HepG2 (cell line): ENCODE measurements around the gene ZFP37. TPM values are rescaled to one million over a fixed set of nuclear protein-coding genes. Genes with fewer than 3 reads are reported as not detected.
A peak's percentile ranks its signal among the peaks of the same experiment; 100 is the strongest.

Experiments used
- KDM5B ChIP-seq: sonication (generic); formaldehyde crosslinking; IDR thresholded peaks from 2 replicates; pipeline ENCODE4 v1.4.0; 2020; ENCODE audit warnings: missing genetic modification reagents, mild to moderate bottlenecking, borderline replicate concordance
- NCOA5 ChIP-seq: sonication (generic); formaldehyde crosslinking; IDR thresholded peaks from 2 replicates; pipeline ENCODE4 v1.4.0; 2020; ENCODE audit warnings: missing genetic modification reagents
- NCOR1 ChIP-seq: fragments of 200-600 bp; sonication (generic); IDR thresholded peaks from 2 replicates; pipeline ENCODE4 v1.7.0; 2017; ENCODE audit warnings: antibody characterized with exemption, low read length, borderline replicate concordance
- TEAD2 ChIP-seq: sonication (generic); formaldehyde crosslinking; IDR thresholded peaks from 2 replicates; pipeline ENCODE4 v1.9.0; 2021; ENCODE audit warnings: missing genetic modification reagents
- ZNF20 ChIP-seq: sonication (generic); formaldehyde crosslinking; IDR thresholded peaks from 2 replicates; pipeline ENCODE4 v1.4.0; 2020; ENCODE audit warnings: mild to moderate bottlenecking, moderate library complexity, missing genetic modification reagents
- ZNF709 ChIP-seq: sonication (generic); formaldehyde crosslinking; IDR thresholded peaks from 2 replicates; pipeline ENCODE4 v1.5.0; 2020; ENCODE audit warnings: mild to moderate bottlenecking, missing genetic modification reagents
- polyA plus RNA-seq, 8 experiments: library from polyadenylated mRNA; depleted of rRNA in 3 of 8; stranded (reverse) in 7 of 8; unstranded in 1 of 8; fragments of >200 nt; fragmentation: Illumina TruSeq in 4 of 8; extraction: Trizol in 4 of 8; gene quantifications; 2 replicates each; pipeline versions ENCODE4 v1.2.1 to v1.2.3, GENCODE V29; 2011 to 2016; ENCODE audit warnings: low read depth in 4 of 8, missing spikeins in 1 of 8, mixed read lengths in 1 of 8; ENCODE audit not compliant: insufficient read depth in 1 of 8
- total RNA-seq, 5 experiments: library from RNA; depleted of rRNA; stranded (reverse); fragments of >200 nt; fragmentation: Illumina TruSeq; extraction: Trizol; gene quantifications; 2 replicates each; pipeline ENCODE4 v1.2.3, GENCODE V29; 2016; ENCODE audit warnings: low read depth in 1 of 5
- TF ChIP-seq, protein P1 (sequence below): sonication (generic); formaldehyde crosslinking; IDR thresholded peaks from one replicate; pipeline ENCODE4 v1.5.1; 2020; ENCODE audit warnings: mild to moderate bottlenecking, missing genetic modification reagents; ENCODE audit errors: not compliant biosample characterization
- TF ChIP-seq, protein P2 (sequence below): sonication (generic); formaldehyde crosslinking; IDR thresholded peaks from 2 replicates; pipeline ENCODE4 v1.5.1; 2020; ENCODE audit warnings: missing genetic modification reagents, mild to moderate bottlenecking, borderline replicate concordance
- TF ChIP-seq, protein P3 (sequence below): IDR thresholded peaks from 2 replicates; pipeline ENCODE4 v1.6.1; 2016; ENCODE audit warnings: low read depth, missing genetic modification reagents, missing compliant biosample characterization
- TF ChIP-seq, protein P4 (sequence below): sonication (generic); formaldehyde crosslinking; IDR thresholded peaks from 2 replicates; pipeline ENCODE4 v1.5.1; 2020; ENCODE audit warnings: mild to moderate bottlenecking, missing genetic modification reagents, moderate library complexity

Gene ZFP37
- total and polyA plus RNA-seq, 2 of the 13 experiments (the other 11 are each of a cell fraction or from before 2014, with no cell fraction given): 1.1 to 3.7 TPM

DNA sequence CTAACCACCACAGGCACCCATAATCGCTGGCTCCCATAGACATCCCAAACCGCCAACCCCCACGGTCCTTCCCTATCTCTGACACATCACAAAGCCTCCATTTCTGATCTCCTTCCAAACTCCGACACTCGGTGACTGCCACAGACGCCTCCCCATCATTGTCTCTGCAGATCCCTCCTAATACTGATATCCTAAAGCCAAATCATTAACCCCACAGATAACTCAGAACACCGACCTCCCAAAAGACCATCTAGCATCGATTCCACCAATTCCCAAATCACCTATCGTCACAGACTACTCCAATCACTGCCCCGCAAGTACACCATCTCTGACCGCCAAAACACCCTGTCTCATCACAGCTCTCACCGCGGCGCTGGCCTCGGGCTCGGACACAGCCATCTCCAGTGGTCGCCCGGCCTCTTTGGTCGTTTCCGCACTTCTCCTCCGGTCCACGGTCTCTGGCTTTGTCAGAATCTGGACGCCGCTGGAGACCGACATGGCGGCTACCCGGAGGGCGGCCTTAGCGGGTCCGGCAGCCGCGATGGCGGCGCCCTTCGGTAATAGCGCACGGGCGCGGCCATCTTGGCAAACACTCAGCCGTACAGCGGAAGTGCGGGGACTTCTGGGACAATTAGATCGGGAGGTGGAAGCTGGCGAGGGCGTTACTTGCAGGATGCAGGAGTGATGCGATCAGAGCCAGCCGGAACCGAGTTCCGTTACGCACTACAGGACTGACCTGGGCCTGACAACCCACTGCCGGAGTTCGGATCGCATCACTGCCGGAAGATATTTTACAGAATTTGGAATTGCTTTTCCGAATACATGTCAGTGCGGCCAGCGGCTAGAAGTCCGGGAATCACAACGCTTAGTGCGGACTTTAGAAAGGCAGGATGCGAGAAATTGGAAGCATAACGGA is at the start of gene ZFP37 (continued):
- TF ChIP-seq, protein P1, sequence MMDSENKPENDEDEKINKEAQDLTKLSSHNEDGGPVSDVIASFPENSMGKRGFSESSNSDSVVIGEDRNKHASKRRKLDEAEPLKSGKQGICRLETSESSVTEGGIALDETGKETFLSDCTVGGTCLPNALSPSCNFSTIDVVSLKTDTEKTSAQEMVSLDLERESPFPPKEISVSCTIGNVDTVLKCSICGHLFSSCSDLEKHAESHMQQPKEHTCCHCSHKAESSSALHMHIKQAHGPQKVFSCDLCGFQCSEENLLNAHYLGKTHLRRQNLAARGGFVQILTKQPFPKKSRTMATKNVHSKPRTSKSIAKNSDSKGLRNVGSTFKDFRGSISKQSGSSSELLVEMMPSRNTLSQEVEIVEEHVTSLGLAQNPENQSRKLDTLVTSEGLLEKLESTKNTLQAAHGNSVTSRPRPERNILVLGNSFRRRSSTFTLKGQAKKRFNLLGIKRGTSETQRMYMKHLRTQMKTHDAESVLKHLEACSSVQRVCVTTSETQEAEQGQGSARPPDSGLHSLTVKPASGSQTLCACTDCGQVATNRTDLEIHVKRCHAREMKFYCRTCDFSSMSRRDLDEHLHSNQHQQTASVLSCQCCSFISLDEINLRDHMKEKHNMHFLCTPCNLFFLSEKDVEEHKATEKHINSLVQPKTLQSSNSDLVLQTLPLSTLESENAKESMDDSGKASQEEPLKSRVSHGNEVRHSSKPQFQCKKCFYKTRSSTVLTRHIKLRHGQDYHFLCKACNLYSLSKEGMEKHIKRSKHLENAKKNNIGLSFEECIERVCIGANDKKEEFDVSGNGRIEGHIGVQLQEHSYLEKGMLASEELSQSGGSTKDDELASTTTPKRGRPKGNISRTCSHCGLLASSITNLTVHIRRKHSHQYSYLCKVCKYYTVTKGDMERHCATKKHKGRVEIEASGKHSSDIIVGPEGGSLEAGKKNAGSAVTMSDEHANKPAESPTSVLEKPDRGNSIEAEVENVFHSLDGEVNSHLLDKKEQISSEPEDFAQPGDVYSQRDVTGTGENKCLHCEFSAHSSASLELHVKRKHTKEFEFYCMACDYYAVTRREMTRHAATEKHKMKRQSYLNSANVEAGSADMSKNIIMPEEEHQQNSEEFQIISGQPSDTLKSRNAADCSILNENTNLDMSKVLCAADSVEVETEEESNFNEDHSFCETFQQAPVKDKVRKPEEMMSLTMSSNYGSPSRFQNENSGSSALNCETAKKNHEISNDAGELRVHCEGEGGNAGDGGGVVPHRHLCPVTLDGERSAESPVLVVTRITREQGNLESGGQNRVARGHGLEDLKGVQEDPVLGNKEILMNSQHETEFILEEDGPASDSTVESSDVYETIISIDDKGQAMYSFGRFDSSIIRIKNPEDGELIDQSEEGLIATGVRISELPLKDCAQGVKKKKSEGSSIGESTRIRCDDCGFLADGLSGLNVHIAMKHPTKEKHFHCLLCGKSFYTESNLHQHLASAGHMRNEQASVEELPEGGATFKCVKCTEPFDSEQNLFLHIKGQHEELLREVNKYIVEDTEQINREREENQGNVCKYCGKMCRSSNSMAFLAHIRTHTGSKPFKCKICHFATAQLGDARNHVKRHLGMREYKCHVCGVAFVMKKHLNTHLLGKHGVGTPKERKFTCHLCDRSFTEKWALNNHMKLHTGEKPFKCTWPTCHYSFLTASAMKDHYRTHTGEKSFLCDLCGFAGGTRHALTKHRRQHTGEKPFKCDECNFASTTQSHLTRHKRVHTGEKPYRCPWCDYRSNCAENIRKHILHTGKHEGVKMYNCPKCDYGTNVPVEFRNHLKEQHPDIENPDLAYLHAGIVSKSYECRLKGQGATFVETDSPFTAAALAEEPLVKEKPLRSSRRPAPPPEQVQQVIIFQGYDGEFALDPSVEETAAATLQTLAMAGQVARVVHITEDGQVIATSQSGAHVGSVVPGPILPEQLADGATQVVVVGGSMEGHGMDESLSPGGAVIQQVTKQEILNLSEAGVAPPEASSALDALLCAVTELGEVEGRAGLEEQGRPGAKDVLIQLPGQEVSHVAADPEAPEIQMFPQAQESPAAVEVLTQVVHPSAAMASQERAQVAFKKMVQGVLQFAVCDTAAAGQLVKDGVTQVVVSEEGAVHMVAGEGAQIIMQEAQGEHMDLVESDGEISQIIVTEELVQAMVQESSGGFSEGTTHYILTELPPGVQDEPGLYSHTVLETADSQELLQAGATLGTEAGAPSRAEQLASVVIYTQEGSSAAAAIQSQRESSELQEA (CRISPR knock-in tag): no peak
- TF ChIP-seq, protein P2, sequence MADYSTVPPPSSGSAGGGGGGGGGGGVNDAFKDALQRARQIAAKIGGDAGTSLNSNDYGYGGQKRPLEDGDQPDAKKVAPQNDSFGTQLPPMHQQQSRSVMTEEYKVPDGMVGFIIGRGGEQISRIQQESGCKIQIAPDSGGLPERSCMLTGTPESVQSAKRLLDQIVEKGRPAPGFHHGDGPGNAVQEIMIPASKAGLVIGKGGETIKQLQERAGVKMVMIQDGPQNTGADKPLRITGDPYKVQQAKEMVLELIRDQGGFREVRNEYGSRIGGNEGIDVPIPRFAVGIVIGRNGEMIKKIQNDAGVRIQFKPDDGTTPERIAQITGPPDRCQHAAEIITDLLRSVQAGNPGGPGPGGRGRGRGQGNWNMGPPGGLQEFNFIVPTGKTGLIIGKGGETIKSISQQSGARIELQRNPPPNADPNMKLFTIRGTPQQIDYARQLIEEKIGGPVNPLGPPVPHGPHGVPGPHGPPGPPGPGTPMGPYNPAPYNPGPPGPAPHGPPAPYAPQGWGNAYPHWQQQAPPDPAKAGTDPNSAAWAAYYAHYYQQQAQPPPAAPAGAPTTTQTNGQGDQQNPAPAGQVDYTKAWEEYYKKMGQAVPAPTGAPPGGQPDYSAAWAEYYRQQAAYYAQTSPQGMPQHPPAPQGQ (CRISPR knock-in tag): no peak
- TF ChIP-seq TEAD2 (CRISPR knock-in tag) (no peak), NCOR1 (no peak), ZNF709 (CRISPR knock-in tag) (0 out of 2 replicates have a peak, but pooled peaks have one; percentile 17), NCOA5 (no peak), KDM5B (peak; percentile 68; the same call in 1 of the 2 replicates), ZNF20 (CRISPR knock-in tag) (no peak)
- TF ChIP-seq, protein P3, sequence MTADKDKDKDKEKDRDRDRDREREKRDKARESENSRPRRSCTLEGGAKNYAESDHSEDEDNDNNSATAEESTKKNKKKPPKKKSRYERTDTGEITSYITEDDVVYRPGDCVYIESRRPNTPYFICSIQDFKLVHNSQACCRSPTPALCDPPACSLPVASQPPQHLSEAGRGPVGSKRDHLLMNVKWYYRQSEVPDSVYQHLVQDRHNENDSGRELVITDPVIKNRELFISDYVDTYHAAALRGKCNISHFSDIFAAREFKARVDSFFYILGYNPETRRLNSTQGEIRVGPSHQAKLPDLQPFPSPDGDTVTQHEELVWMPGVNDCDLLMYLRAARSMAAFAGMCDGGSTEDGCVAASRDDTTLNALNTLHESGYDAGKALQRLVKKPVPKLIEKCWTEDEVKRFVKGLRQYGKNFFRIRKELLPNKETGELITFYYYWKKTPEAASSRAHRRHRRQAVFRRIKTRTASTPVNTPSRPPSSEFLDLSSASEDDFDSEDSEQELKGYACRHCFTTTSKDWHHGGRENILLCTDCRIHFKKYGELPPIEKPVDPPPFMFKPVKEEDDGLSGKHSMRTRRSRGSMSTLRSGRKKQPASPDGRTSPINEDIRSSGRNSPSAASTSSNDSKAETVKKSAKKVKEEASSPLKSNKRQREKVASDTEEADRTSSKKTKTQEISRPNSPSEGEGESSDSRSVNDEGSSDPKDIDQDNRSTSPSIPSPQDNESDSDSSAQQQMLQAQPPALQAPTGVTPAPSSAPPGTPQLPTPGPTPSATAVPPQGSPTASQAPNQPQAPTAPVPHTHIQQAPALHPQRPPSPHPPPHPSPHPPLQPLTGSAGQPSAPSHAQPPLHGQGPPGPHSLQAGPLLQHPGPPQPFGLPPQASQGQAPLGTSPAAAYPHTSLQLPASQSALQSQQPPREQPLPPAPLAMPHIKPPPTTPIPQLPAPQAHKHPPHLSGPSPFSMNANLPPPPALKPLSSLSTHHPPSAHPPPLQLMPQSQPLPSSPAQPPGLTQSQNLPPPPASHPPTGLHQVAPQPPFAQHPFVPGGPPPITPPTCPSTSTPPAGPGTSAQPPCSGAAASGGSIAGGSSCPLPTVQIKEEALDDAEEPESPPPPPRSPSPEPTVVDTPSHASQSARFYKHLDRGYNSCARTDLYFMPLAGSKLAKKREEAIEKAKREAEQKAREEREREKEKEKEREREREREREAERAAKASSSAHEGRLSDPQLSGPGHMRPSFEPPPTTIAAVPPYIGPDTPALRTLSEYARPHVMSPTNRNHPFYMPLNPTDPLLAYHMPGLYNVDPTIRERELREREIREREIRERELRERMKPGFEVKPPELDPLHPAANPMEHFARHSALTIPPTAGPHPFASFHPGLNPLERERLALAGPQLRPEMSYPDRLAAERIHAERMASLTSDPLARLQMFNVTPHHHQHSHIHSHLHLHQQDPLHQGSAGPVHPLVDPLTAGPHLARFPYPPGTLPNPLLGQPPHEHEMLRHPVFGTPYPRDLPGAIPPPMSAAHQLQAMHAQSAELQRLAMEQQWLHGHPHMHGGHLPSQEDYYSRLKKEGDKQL (CRISPR knock-in tag): no peak
- TF ChIP-seq, protein P4, sequence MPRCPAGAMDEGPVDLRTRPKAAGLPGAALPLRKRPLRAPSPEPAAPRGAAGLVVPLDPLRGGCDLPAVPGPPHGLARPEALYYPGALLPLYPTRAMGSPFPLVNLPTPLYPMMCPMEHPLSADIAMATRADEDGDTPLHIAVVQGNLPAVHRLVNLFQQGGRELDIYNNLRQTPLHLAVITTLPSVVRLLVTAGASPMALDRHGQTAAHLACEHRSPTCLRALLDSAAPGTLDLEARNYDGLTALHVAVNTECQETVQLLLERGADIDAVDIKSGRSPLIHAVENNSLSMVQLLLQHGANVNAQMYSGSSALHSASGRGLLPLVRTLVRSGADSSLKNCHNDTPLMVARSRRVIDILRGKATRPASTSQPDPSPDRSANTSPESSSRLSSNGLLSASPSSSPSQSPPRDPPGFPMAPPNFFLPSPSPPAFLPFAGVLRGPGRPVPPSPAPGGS: no peak; the same call in 1 of the 2 replicates
